K562 (cell line): ENCODE data around the gene CEP76. TPM values are rescaled to one million over a fixed set of nuclear protein-coding genes. Genes with fewer than 3 reads are reported as not detected.

Source experiments
- ARID4B ChIP-seq: sonication (generic); formaldehyde crosslinking; IDR thresholded peaks from 2 replicates; pipeline ENCODE4 v1.8.0; 2022; ENCODE audit warnings: mild to moderate bottlenecking, missing genetic modification reagents
- BRCA1 ChIP-seq, 2 experiments: fragments of 450-650 bp in 1 of 2; sonication (generic) in 1 of 2; formaldehyde crosslinking in 1 of 2; IDR thresholded peaks; 2 replicates each; pipeline versions ENCODE4 v1.5.0 to v1.6.1; 2017 to 2020; ENCODE audit warnings: mild to moderate bottlenecking in 1 of 2, missing genetic modification reagents in 1 of 2
- CBX1 ChIP-seq: sonication (generic); IDR thresholded peaks from 2 replicates; pipeline ENCODE4 v1.6.1; 2016; ENCODE audit warnings: antibody characterized with exemption, low read depth, mild to moderate bottlenecking
- CXXC5 ChIP-seq: fragments of 250-450 bp; sonication (Bioruptor Pico); IDR thresholded peaks from 2 replicates; pipeline ENCODE4 v1.8.0; 2022; ENCODE audit warnings: inconsistent platforms, mild to moderate bottlenecking, moderate library complexity
- DACH1 ChIP-seq: fragments of 450-650 bp; IDR thresholded peaks from 2 replicates; pipeline ENCODE4 v1.6.1; 2018; ENCODE audit not compliant: partially characterized antibody
- JUNB ChIP-seq: fragments of 450-650 bp; formaldehyde crosslinking; conservative IDR thresholded peaks from 2 replicates; pipeline ENCODE4 v1.4.0; 2020; ENCODE audit warnings: mild to moderate bottlenecking
- MXI1 ChIP-seq: IDR thresholded peaks from 2 replicates; pipeline ENCODE4 v1.6.1; 2011; ENCODE audit warnings: low read depth, mild to moderate bottlenecking, improper control_type of control experiment, low read length
- POLR3A ChIP-seq: IDR thresholded peaks from 2 replicates; pipeline ENCODE4 v1.6.1; 2011; ENCODE audit warnings: borderline replicate concordance, mild to moderate bottlenecking, moderate library complexity; ENCODE audit not compliant: insufficient read length, insufficient read depth; ENCODE audit errors: extremely low read depth
- PTTG1 ChIP-seq: fragments of 450-650 bp; IDR thresholded peaks from 2 replicates; pipeline ENCODE4 v1.6.1; 2016; ENCODE audit warnings: low read depth, mild to moderate bottlenecking, missing genetic modification characterization, missing compliant biosample characterization
- RBM25 ChIP-seq: fragments of 200-400 bp; formaldehyde crosslinking; IDR thresholded peaks from 2 replicates; pipeline ENCODE4 v1.6.1; 2018; ENCODE audit warnings: low read length, low read depth, moderate library complexity; ENCODE audit not compliant: severe bottlenecking
- RUNX1 ChIP-seq: sonication (generic); IDR thresholded peaks from 2 replicates; pipeline ENCODE4 v1.6.1; 2016; ENCODE audit warnings: antibody characterized with exemption, low read depth
- SP1 ChIP-seq: sonication (generic); formaldehyde crosslinking; IDR thresholded peaks from 2 replicates; pipeline ENCODE4 v1.8.1; 2022; ENCODE audit warnings: mild to moderate bottlenecking, missing genetic modification reagents
- STAT5A ChIP-seq: IDR thresholded peaks from 2 replicates; pipeline ENCODE4 v1.6.1; 2012; ENCODE audit warnings: low read length, inconsistent platforms, borderline replicate concordance
- TEAD1 ChIP-seq, 2 experiments: fragments of 450-650 bp in 1 of 2; sonication (generic) in 1 of 2; formaldehyde crosslinking; IDR thresholded peaks; 2 replicates each; pipeline versions ENCODE4 v1.4.0 to v1.8.0; 2020 to 2022; ENCODE audit warnings: mild to moderate bottlenecking in 2 of 2, missing genetic modification reagents in 1 of 2
- TFAM ChIP-seq: fragments of 250-450 bp; sonication (Bioruptor Pico); conservative IDR thresholded peaks from 2 replicates; pipeline ENCODE4 v1.5.0; 2021; ENCODE audit warnings: mild to moderate bottlenecking, moderate library complexity
- ZEB2 ChIP-seq: fragments of 450-650 bp; IDR thresholded peaks from 2 replicates; pipeline ENCODE4 v1.6.1; 2016
- ZNF217 ChIP-seq: sonication (generic); formaldehyde crosslinking; IDR thresholded peaks from 2 replicates; pipeline ENCODE4 v1.8.0; 2022; ENCODE audit warnings: mild to moderate bottlenecking, missing genetic modification reagents
- ZNF232 ChIP-seq: sonication (generic); formaldehyde crosslinking; IDR thresholded peaks from 2 replicates; pipeline ENCODE4 v1.8.0; 2022; ENCODE audit warnings: mild to moderate bottlenecking, missing genetic modification reagents
- ZNF830 ChIP-seq: fragments of 250-450 bp; sonication (Bioruptor Pico); IDR thresholded peaks from 2 replicates; pipeline ENCODE4 v1.5.0; 2021; ENCODE audit warnings: mild to moderate bottlenecking
- polyA plus RNA-seq, 8 experiments: library from polyadenylated mRNA; depleted of rRNA in 4 of 8; stranded (reverse) in 5 of 8; unstranded in 3 of 8; fragments of >200 nt; fragmentation: Nextera tagmentation in 2 of 8; fragmentation: Illumina TruSeq in 1 of 8; extraction: Ambion mirVana in 2 of 8; extraction: Trizol in 1 of 8; gene quantifications; 2 replicates each; pipeline versions ENCODE4 v1.2.1 to v1.2.3, GENCODE V29; 2011 to 2014; ENCODE audit warnings: inconsistent platforms in 1 of 8, missing spikeins in 1 of 8
- total RNA-seq, 7 experiments: library from RNA; depleted of rRNA in 6 of 7; stranded (reverse); fragments of >200 nt in 6 of 7; fragmentation: Illumina TruSeq in 2 of 7; extraction: Trizol in 2 of 7; gene quantifications; 2 replicates each; pipeline versions ENCODE4 v1.2.1 to v1.2.3, GENCODE V29; 2011 to 2021; ENCODE audit warnings: low replicate concordance in 1 of 7
- TF ChIP-seq, protein P1 (sequence below): sonication (generic); formaldehyde crosslinking; IDR thresholded peaks from 2 replicates; pipeline ENCODE4 v1.8.0; 2022; ENCODE audit warnings: missing genetic modification reagents, mild to moderate bottlenecking, borderline replicate concordance

Gene CEP76
- total and polyA plus RNA-seq, 9 of the 15 experiments (the other 6 are each of a cell fraction or from before 2014, with no cell fraction given) = 5.3 to 27.3 (median 19.3) TPM

- TF ChIP-seq, protein P1, sequence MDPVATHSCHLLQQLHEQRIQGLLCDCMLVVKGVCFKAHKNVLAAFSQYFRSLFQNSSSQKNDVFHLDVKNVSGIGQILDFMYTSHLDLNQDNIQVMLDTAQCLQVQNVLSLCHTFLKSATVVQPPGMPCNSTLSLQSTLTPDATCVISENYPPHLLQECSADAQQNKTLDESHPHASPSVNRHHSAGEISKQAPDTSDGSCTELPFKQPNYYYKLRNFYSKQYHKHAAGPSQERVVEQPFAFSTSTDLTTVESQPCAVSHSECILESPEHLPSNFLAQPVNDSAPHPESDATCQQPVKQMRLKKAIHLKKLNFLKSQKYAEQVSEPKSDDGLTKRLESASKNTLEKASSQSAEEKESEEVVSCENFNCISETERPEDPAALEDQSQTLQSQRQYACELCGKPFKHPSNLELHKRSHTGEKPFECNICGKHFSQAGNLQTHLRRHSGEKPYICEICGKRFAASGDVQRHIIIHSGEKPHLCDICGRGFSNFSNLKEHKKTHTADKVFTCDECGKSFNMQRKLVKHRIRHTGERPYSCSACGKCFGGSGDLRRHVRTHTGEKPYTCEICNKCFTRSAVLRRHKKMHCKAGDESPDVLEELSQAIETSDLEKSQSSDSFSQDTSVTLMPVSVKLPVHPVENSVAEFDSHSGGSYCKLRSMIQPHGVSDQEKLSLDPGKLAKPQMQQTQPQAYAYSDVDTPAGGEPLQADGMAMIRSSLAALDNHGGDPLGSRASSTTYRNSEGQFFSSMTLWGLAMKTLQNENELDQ = 0 out of 2 replicates have a peak, but pooled peaks have one; percentile 51
- no peak for TF ChIP-seq ZNF217 (CRISPR knock-in tag)
- TF ChIP-seq SP1 = peak; percentile 41; the same call in 1 of the 2 replicates
- TF ChIP-seq PTTG1 (tag) = no peak
- no peak for TF ChIP-seq TFAM (CRISPR knock-in tag)
- no peak for TF ChIP-seq JUNB (CRISPR knock-in tag)
- 0 out of 2 replicates have a peak, but pooled peaks have one; percentile 57 for TF ChIP-seq MXI1
- peak; percentile 94 for TF ChIP-seq CXXC5 (CRISPR knock-in tag)
- no peak for TF ChIP-seq BRCA1 (IDR thresholded peaks at IDR 0.05)
- 0 out of 2 replicates have a peak, but pooled peaks have one; percentile 47 for TF ChIP-seq BRCA1 (CRISPR knock-in tag; IDR thresholded peaks at IDR 0.05)
- TF ChIP-seq STAT5A = no peak
- TF ChIP-seq ZNF830 (CRISPR knock-in tag) = no peak
- TF ChIP-seq DACH1 = peak; percentile 98
- TF ChIP-seq POLR3A = no peak
- peak; percentile 20; the same call in 1 of the 2 replicates for TF ChIP-seq ZNF232 (CRISPR knock-in tag)
- TF ChIP-seq TEAD1 (CRISPR knock-in tag; IDR thresholded peaks at IDR 0.05) = peak in 1 of 2 experiments; percentile 50; a peak in 2 of 4 replicates
- TF ChIP-seq CBX1 = 0 out of 2 replicates have a peak, but pooled peaks have one; percentile 44
- TF ChIP-seq RBM25 = no peak
- TF ChIP-seq RUNX1 = no peak
- no peak for TF ChIP-seq ZEB2
- peak; percentile 86 for TF ChIP-seq ARID4B
These were observed at the start of gene CEP76, which contains the start of gene PSMG2 (continued) for GRCh38 chr18:12702221-12703095.
